Panc1 (cell line): Measurements from ENCODE around the gene NARF. TPM values are rescaled to one million over a fixed set of nuclear protein-coding genes. Genes with fewer than 3 reads are reported as not detected.
"Not testable (repeated sequence)": the region's sequence is repeated elsewhere in the genome, so short reads cannot be mapped to it uniquely, and the experiment has no call there.

ENCODE experiments used
- ATAC-seq: fragments of 200-7000 bp; cut with Tn5 transposase; 2 replicates; pipeline ENCODE4 v1.9.1; 2020; ENCODE audit warnings: mild to moderate bottlenecking, moderate library complexity
- BruUV-seq: library from RNA; stranded (reverse); fragments of 400-500 nt; replicated peaks from 2 replicates; lab custom pipeline; 2021; lab: Mats Ljungman, UMichigan
- CTCF ChIA-PET: fragments of 300-600 bp; sonication (Branson Sonifier 250); formaldehyde crosslinking; loops from one replicate; lab custom pipeline; 2022; ENCODE audit warnings: antibody characterized with exemption; lab: Charles Lee
- POLR2A ChIA-PET: fragments of 300-600 bp; sonication (Branson Sonifier 250); formaldehyde crosslinking; loops from one replicate; lab custom pipeline; 2022; ENCODE audit warnings: antibody characterized with exemption; lab: Charles Lee
- DNase-seq: peaks from one replicate; pipeline ENCODE4 v3.0.0-alpha.2; 2010; ENCODE audit warnings: low read depth, low spot score
- H3K27ac ChIP-seq: 2 replicates; pipeline ENCODE4 v1.5.1; 2011; ENCODE audit warnings: mild to moderate bottlenecking, low read length, inconsistent platforms
- H3K27me3 ChIP-seq: fragments of 200-500 bp; sonication (Bioruptor generic); 2 replicates; pipeline ENCODE4 v1.6.0; 2014; ENCODE audit warnings: low read length, inconsistent platforms; ENCODE audit not compliant: control insufficient read depth, insufficient read depth
- H3K36me3 ChIP-seq: fragments of 200-500 bp; sonication (Bioruptor generic); 2 replicates; pipeline ENCODE4 v1.5.1; 2014; ENCODE audit warnings: inconsistent platforms, mild to moderate bottlenecking, low read length, moderate library complexity; ENCODE audit not compliant: control insufficient read depth, insufficient read depth
- H3K4me1 ChIP-seq: 2 replicates; pipeline ENCODE4 v1.5.1; 2011; ENCODE audit warnings: inconsistent platforms, mild to moderate bottlenecking, low read length, moderate library complexity; ENCODE audit not compliant: control insufficient read depth, insufficient read depth
- H3K4me3 ChIP-seq, 2 experiments: 2 replicates each; pipeline ENCODE4 v1.5.1; 2011 to 2012; ENCODE audit warnings: low read depth in 2 of 2, low read length in 2 of 2, mild to moderate bottlenecking in 2 of 2, inconsistent platforms in 1 of 2, moderate library complexity in 1 of 2
- H3K9me3 ChIP-seq: fragments of 200-500 bp; sonication (Bioruptor generic); 2 replicates; pipeline ENCODE4 v1.5.1; 2014; ENCODE audit warnings: low read depth, mild to moderate bottlenecking, inconsistent platforms, low read length, moderate library complexity; ENCODE audit not compliant: control insufficient read depth, insufficient read depth
- POLR2AphosphoS5 ChIP-seq: IDR thresholded peaks from 2 replicates; pipeline ENCODE4 v1.6.1; 2012; ENCODE audit warnings: mild to moderate bottlenecking, low read depth, low read length, moderate library complexity
- SIN3A ChIP-seq: IDR thresholded peaks from 2 replicates; pipeline ENCODE4 v1.6.1; 2012; ENCODE audit warnings: low read depth, mild to moderate bottlenecking, low read length, moderate library complexity, borderline replicate concordance; ENCODE audit not compliant: insufficient read depth
- TCF7L2 ChIP-seq: IDR thresholded peaks from 2 replicates; pipeline ENCODE4 v1.6.1; 2011; ENCODE audit warnings: mild to moderate bottlenecking, low read depth, low read length, inconsistent platforms
- in situ Hi-C: cut with HindIII; loops from 2 replicates; pipeline ENCODE4 v1.10.0; 2016; ENCODE audit warnings: low sequenced_read_pairs, low pct_unique_long_range_greater_than_20kb
- intact Hi-C: fragments of 100-400 bp; cut with micrococcal nuclease; formaldehyde crosslinking; loops from one replicate; pipeline ENCODE4 v1.10.0; 2022; ENCODE audit not compliant: unreplicated experiment
- total RNA-seq: library from RNA; stranded (reverse); gene quantifications from one replicate; pipeline ENCODE4 v1.2.1, GENCODE V29; 2021; ENCODE audit not compliant: unreplicated experiment
- TF ChIP-seq, protein P1 (sequence below): fragments of 450-650 bp; IDR thresholded peaks from 2 replicates; pipeline ENCODE4 v1.5.1; 2017; ENCODE audit warnings: mild to moderate bottlenecking
- TF ChIP-seq, protein P2 (sequence below), 2 experiments: IDR thresholded peaks; 2 replicates each; pipeline ENCODE4 v1.6.1; 2011 to 2012; ENCODE audit warnings: low read depth in 2 of 2, control low read depth in 1 of 2, low read length in 1 of 2, mild to moderate bottlenecking in 1 of 2, moderate library complexity in 1 of 2; ENCODE audit not compliant: insufficient read depth in 1 of 2

Gene NARF
- total RNA-seq, 1 experiment from 2014 or later = 60.9 TPM

DNA sequence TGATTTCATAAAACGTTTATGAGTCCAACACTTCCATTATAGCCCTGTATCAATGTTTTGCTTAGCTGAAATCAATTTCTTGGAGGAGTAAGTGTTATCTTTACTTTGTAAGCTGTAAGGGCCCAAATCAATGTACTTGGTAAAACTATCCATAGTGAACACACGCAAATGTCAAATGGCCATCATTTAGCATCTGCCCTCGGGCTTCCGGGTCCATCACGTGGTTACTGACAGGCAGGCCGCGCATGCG lies 687 bp upstream of the NARF start:
- Histone ChIP-seq H3K27ac (peak overlapping the region; percentile 99), H3K36me3 (peaks cover 4% of the 10 kb centered on the region; the same call in 1 of the 2 replicates), H3K4me1 (peaks cover 15% of the 10 kb centered on the region), H3K4me3 (peak overlapping the region; percentile 83 to 85), H3K9me3 (no peaks in the 10 kb centered on the region), H3K27me3 (no peaks in the 10 kb centered on the region)
- CTCF ChIA-PET = no interaction called here
- in situ Hi-C loops = no loop called here
- ATAC-seq = no peak
- TSS peak; percentile 97 for BruUV-seq
- intact Hi-C loops = no loop called here
- POLR2A ChIA-PET = interaction anchor here (0.5 kb wide), 1 partner anchor 217 kb away, joined by 3 read pairs; no protein-coding TSS in a partner anchor
- TF ChIP-seq, protein P1, sequence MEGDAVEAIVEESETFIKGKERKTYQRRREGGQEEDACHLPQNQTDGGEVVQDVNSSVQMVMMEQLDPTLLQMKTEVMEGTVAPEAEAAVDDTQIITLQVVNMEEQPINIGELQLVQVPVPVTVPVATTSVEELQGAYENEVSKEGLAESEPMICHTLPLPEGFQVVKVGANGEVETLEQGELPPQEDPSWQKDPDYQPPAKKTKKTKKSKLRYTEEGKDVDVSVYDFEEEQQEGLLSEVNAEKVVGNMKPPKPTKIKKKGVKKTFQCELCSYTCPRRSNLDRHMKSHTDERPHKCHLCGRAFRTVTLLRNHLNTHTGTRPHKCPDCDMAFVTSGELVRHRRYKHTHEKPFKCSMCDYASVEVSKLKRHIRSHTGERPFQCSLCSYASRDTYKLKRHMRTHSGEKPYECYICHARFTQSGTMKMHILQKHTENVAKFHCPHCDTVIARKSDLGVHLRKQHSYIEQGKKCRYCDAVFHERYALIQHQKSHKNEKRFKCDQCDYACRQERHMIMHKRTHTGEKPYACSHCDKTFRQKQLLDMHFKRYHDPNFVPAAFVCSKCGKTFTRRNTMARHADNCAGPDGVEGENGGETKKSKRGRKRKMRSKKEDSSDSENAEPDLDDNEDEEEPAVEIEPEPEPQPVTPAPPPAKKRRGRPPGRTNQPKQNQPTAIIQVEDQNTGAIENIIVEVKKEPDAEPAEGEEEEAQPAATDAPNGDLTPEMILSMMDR = no peak
- TF ChIP-seq TCF7L2 = no peak
- no peak for TF ChIP-seq POLR2AphosphoS5
- peak; percentile 18 for DNase-seq

- Histone ChIP-seq H3K4me3 (peak overlapping the region; percentile 83 to 85), H3K27ac (peak overlapping the region; percentile 62), H3K9me3 (no peaks in the 10 kb centered on the region), H3K27me3 (no peaks in the 10 kb centered on the region), H3K36me3 (peaks cover 4% of the 10 kb centered on the region; the same call in 1 of the 2 replicates), H3K4me1 (peaks cover 15% of the 10 kb centered on the region)
- ChIA-PET CTCF (no interaction called here), POLR2A (interaction anchor here (0.6 kb wide), 1 partner anchor 32 kb away, joined by 4 read pairs; no protein-coding TSS in a partner anchor)
- in situ Hi-C loops (no loop called here), intact Hi-C loops (no loop called here)
- BruUV-seq = no TSS peak
- no peak for TF ChIP-seq SIN3A
- TF ChIP-seq, protein P2, sequence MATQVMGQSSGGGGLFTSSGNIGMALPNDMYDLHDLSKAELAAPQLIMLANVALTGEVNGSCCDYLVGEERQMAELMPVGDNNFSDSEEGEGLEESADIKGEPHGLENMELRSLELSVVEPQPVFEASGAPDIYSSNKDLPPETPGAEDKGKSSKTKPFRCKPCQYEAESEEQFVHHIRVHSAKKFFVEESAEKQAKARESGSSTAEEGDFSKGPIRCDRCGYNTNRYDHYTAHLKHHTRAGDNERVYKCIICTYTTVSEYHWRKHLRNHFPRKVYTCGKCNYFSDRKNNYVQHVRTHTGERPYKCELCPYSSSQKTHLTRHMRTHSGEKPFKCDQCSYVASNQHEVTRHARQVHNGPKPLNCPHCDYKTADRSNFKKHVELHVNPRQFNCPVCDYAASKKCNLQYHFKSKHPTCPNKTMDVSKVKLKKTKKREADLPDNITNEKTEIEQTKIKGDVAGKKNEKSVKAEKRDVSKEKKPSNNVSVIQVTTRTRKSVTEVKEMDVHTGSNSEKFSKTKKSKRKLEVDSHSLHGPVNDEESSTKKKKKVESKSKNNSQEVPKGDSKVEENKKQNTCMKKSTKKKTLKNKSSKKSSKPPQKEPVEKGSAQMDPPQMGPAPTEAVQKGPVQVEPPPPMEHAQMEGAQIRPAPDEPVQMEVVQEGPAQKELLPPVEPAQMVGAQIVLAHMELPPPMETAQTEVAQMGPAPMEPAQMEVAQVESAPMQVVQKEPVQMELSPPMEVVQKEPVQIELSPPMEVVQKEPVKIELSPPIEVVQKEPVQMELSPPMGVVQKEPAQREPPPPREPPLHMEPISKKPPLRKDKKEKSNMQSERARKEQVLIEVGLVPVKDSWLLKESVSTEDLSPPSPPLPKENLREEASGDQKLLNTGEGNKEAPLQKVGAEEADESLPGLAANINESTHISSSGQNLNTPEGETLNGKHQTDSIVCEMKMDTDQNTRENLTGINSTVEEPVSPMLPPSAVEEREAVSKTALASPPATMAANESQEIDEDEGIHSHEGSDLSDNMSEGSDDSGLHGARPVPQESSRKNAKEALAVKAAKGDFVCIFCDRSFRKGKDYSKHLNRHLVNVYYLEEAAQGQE (IDR thresholded peaks at IDR 0.05; ENCODE audit: insufficient read depth in 1 of 2, low read depth in 2 of 2, low read length in 1 of 2) = no peak
- TF ChIP-seq, protein P1 = no peak
- peak; percentile 93 for TF ChIP-seq TCF7L2
- no peak for TF ChIP-seq POLR2AphosphoS5
- no peak for DNase-seq
- ATAC-seq = peak; percentile 2; the same call in 1 of the 2 replicates
Measured at GRCh38 chr17:82458885-82459424, 414 bp downstream of the NARF start.

GRCh38 chr17:82459936-82460335 lies 1.4 kb downstream of the NARF start:
- H3K36me3 ChIP-seq, ATAC-seq, H3K4me3 ChIP-seq, H3K27me3 ChIP-seq, in situ Hi-C loops, H3K27ac ChIP-seq, CTCF ChIA-PET, H3K9me3 ChIP-seq, POLR2A ChIA-PET, DNase-seq, intact Hi-C loops: not testable (repeated sequence)
- peaks cover 15% of the 10 kb centered on the region for H3K4me1 ChIP-seq
- BruUV-seq = TSS peak; percentile 58
